ENCODE results near the gene CACNA1B. TPM values are rescaled to one million over a fixed set of nuclear protein-coding genes. Genes with fewer than 3 reads are reported as not detected.
A peak's percentile ranks its signal among the peaks of the same experiment; 100 is the strongest.

CACNA1B gene
- total RNA-seq, 3 donors from 2014 or later, result 0.12 to 1.7 (median 0.22) TPM

GRCh38 chr9:137876781-137877386 lies 698 bp upstream of the CACNA1B start:
- peak in 1 of 3 donors; percentile 43 for DNase-seq
- H3K4me1 ChIP-seq (ENCODE audit: low read depth), result peaks cover 4% of the 10 kb centered on the region
- TF ChIP-seq CTCF (IDR thresholded peaks at IDR 0.05), result no peak
- no peaks in the 10 kb centered on the region for H3K9me3 ChIP-seq
- ATAC-seq, result no peak
- no peak overlapping the region for H3K4me3 ChIP-seq
- H3K36me3 ChIP-seq (ENCODE audit: low read depth), result no peaks in the 10 kb centered on the region
- intact Hi-C loops (cut with DNase I, micrococcal nuclease), result no loop called here

GRCh38 chr9:137878146-137878941 lies 762 bp downstream of the CACNA1B start:
- H3K4me1 ChIP-seq (ENCODE audit: low read depth), result peaks cover 4% of the 10 kb centered on the region
- intact Hi-C loops (cut with DNase I, micrococcal nuclease), result no loop called here
- ATAC-seq (peak; percentile 57), DNase-seq (peak in 2 of 3 donors; percentile 15 to 33)
- H3K4me3 ChIP-seq, result no peak overlapping the region
- no peaks in the 10 kb centered on the region for H3K9me3 ChIP-seq
- H3K36me3 ChIP-seq (ENCODE audit: low read depth), result no peaks in the 10 kb centered on the region
- TF ChIP-seq CTCF (IDR thresholded peaks at IDR 0.05), result no peak

- Histone ChIP-seq H3K9me3 (no peaks in the 10 kb centered on the region), H3K4me3 (no peak overlapping the region), H3K4me1 (ENCODE audit: low read depth) (peaks cover 4% of the 10 kb centered on the region), H3K36me3 (ENCODE audit: low read depth) (no peaks in the 10 kb centered on the region)
- no peak for TF ChIP-seq CTCF (IDR thresholded peaks at IDR 0.05)
- intact Hi-C loops (cut with DNase I, micrococcal nuclease), result no loop called here
- DNase-seq (no peak), ATAC-seq (no peak)
Observed at GRCh38 chr9:137879052-137879451, 1.5 kb downstream of the CACNA1B start.

GRCh38 chr9:137879566-137880150 lies 2.1 kb downstream of the CACNA1B start:
- DNase-seq, result no peak
- intact Hi-C loops (cut with DNase I, micrococcal nuclease), result no loop called here
- Histone ChIP-seq H3K4me1 (ENCODE audit: low read depth) (peaks cover 4% of the 10 kb centered on the region), H3K36me3 (ENCODE audit: low read depth) (no peaks in the 10 kb centered on the region), H3K4me3 (no peak overlapping the region), H3K9me3 (no peaks in the 10 kb centered on the region)
- no peak for ATAC-seq
- TF ChIP-seq CTCF (IDR thresholded peaks at IDR 0.05), result no peak

- DNase-seq (no peak), ATAC-seq (no peak)
- TF ChIP-seq CTCF (IDR thresholded peaks at IDR 0.05), result no peak
- Histone ChIP-seq H3K4me3 (no peak overlapping the region), H3K9me3 (no peaks in the 10 kb centered on the region), H3K36me3 (ENCODE audit: low read depth) (no peaks in the 10 kb centered on the region), H3K4me1 (ENCODE audit: low read depth) (peaks cover 4% of the 10 kb centered on the region)
- intact Hi-C loops (cut with DNase I, micrococcal nuclease), result no loop called here
Observed at GRCh38 chr9:137880160-137880975, 2.8 kb downstream of the CACNA1B start.

Measured in mucosa of descending colon (tissue), 3 donors.